ENCODE data around the gene BLID. TPM values are rescaled to one million over a fixed set of nuclear protein-coding genes. Genes with fewer than 3 reads are reported as not detected.

Gene BLID
- total RNA-seq, 4 donors from 2014 or later, result not detected

DNA sequence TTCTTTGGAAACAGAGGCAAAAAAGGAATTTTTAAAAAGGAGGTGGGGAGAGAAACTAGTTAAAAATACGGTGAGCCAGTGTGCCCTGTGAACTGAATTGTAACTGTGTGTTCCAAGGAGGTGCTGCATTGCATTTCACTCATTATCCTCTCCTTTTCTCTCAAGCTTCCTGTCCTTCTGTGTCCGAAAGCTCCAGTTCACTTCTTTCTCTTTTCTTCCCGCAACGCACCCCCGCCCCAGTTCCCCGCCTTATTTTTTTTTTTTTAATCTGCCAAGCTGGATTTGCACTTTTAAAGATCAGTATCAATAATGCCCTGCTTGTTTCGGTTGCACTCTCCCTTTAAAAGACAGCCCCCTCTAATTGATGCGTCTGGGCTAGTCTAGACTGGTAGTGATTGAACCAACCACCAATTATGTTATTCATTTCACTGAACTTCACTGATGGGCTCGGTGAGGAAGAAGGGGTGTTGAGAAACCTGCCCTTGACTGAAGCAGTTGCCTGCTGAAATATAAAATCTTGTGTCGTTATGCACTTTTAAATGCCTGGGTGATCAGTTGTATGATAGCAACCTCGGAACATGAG is 18.5 kb downstream of the BLID start:
- Histone ChIP-seq H3K4me1 (peaks cover 13% of the 10 kb centered on the region), H3K4me3 (peak overlapping the region; percentile 47), H3K27me3 (peaks cover 57% of the 10 kb centered on the region), H3K9me3 (no peaks in the 10 kb centered on the region), H3K27ac (peak overlapping the region; percentile 68), H3K36me3 (no peaks in the 10 kb centered on the region)
- WGBS, result 18% methylated on average over 11 of the region's 11 CpGs
- TF ChIP-seq, protein P1, sequence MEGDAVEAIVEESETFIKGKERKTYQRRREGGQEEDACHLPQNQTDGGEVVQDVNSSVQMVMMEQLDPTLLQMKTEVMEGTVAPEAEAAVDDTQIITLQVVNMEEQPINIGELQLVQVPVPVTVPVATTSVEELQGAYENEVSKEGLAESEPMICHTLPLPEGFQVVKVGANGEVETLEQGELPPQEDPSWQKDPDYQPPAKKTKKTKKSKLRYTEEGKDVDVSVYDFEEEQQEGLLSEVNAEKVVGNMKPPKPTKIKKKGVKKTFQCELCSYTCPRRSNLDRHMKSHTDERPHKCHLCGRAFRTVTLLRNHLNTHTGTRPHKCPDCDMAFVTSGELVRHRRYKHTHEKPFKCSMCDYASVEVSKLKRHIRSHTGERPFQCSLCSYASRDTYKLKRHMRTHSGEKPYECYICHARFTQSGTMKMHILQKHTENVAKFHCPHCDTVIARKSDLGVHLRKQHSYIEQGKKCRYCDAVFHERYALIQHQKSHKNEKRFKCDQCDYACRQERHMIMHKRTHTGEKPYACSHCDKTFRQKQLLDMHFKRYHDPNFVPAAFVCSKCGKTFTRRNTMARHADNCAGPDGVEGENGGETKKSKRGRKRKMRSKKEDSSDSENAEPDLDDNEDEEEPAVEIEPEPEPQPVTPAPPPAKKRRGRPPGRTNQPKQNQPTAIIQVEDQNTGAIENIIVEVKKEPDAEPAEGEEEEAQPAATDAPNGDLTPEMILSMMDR (IDR thresholded peaks at IDR 0.05), result no peak
- TF ChIP-seq POLR2A (IDR thresholded peaks at IDR 0.05) (no peak), POLR2AphosphoS5 (IDR thresholded peaks at IDR 0.05) (no peak), EP300 (IDR thresholded peaks at IDR 0.05) (no peak)
- no peak for DNase-seq (ENCODE audit: low spot score in 2 of 2)

DNA sequence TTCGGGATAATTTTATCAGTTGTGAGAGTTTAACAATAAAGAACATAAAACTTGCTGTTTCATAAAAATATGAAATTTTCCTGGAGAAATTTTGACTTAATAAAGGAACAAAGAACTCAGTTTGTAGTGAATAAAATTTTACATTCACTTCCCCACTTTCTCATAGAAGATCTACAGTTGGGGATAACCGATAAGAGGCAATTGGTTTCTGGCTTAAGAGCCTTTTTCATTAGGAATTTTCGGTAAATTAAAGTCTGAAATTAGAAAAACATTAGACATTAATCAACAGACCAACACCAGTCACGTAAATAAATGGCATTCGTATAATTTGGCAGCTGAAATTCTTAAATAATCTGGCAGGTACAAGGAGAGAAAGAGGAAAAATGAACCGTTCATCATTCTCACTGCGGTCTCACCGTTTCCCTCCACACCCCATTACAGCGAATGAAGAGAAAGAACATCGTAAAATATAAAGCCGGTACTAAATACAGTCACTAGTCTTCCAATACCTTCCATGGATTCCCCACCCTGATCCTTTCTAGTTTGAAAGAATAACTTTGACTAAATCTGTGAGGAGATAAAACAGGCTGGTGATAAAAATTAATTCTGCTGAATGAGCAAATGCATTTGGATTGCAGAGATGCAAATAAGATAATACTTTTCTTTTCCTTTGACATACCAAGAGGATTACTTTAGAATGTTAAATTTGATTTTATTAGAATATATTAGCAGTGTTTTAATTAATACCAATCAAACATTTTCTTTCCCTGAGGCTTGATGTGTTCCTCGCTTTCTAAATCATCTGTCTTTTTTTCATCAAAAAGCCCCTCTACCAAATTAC is 19.5 kb downstream of the BLID start:
- peaks cover 51% of the 10 kb centered on the region for H3K27me3 ChIP-seq
- H3K4me1 ChIP-seq, result peaks cover 6% of the 10 kb centered on the region
- TF ChIP-seq, protein P1 (IDR thresholded peaks at IDR 0.05), result no peak
- TF ChIP-seq POLR2AphosphoS5 (IDR thresholded peaks at IDR 0.05) (no peak), POLR2A (IDR thresholded peaks at IDR 0.05) (no peak), EP300 (IDR thresholded peaks at IDR 0.05) (no peak)
- no peak for DNase-seq (ENCODE audit: low spot score in 2 of 2)
- no peaks in the 10 kb centered on the region for H3K9me3 ChIP-seq
- H3K27ac ChIP-seq, result peak overlapping the region; percentile 45
- peak overlapping the region; percentile 47 for H3K4me3 ChIP-seq
- no peaks in the 10 kb centered on the region for H3K36me3 ChIP-seq
- WGBS, result 56% methylated on average over 12 of the region's 12 CpGs

DNA sequence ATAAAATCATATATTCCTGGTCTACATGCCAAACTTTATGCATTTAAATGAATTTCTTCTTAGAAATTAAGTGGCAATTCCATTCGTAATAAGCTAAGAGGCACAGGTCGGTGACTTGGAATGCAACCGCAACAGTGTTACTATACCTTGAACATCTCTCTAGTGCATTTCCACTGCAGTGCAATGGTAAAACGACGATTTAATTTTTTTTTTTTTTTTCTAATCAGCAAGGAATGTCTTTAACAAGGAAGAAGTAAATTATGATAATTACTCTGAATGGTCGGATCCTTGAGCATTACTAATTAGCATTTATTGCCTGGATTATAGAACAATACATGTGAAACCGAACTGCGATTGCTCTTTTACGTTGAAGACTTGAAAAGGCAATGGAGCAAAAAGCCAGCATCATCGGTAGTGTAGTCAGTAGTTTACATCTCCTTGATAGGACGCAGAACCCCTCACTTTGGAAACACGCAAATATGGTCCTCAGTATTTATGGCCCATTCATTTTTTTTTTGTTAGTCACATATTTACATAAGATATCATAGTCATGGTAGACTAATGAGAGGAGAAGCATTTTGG is 20.2 kb downstream of the BLID start:
- H3K4me1 ChIP-seq, result peaks cover 4% of the 10 kb centered on the region
- H3K27ac ChIP-seq, result peak overlapping the region; percentile 45
- H3K36me3 ChIP-seq, result no peaks in the 10 kb centered on the region
- TF ChIP-seq POLR2AphosphoS5 (IDR thresholded peaks at IDR 0.05) (no peak), POLR2A (IDR thresholded peaks at IDR 0.05) (no peak), EP300 (IDR thresholded peaks at IDR 0.05) (no peak)
- TF ChIP-seq, protein P1 (IDR thresholded peaks at IDR 0.05), result no peak
- no peak overlapping the region for H3K4me3 ChIP-seq
- H3K9me3 ChIP-seq, result no peaks in the 10 kb centered on the region
- DNase-seq (ENCODE audit: low spot score in 2 of 2), result no peak
- H3K27me3 ChIP-seq, result peaks cover 44% of the 10 kb centered on the region
- 79% methylated on average over 12 of the region's 12 CpGs for WGBS

DNA sequence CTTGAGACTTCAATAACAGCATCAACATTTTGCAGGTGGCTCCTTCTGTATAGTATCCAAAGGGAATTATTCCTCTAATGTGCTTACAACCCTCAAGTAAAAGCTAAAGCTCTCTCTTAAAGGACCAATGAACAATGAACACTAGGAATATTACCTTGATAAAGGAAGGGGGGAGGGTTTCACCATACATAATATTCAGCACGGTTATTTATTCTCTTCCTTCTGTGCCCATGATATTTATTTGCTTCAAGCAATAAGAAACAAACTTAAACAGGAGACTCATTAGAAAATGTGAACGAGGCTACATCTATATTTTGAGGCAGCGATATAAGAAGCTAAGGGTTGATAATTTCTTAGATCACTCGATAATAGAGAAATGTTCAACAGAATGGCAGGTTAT is 21.2 kb downstream of the BLID start:
- 87% methylated on average over 4 of the region's 4 CpGs for WGBS
- no peak overlapping the region for H3K4me3 ChIP-seq

More for the DNA sequence above, 21.2 kb downstream of the BLID start:
- Histone ChIP-seq H3K27me3 (peaks cover 35% of the 10 kb centered on the region), H3K36me3 (no peaks in the 10 kb centered on the region), H3K9me3 (no peaks in the 10 kb centered on the region), H3K4me1 (no peaks in the 10 kb centered on the region), H3K27ac (no peak overlapping the region)
- DNase-seq (ENCODE audit: low spot score in 2 of 2), result no peak
- TF ChIP-seq POLR2A (IDR thresholded peaks at IDR 0.05), result no peak
- TF ChIP-seq, protein P1 (IDR thresholded peaks at IDR 0.05), result no peak
- TF ChIP-seq EP300 (IDR thresholded peaks at IDR 0.05), result no peak
- no peak for TF ChIP-seq POLR2AphosphoS5 (IDR thresholded peaks at IDR 0.05)

All from suprapubic skin (tissue), 4 donors.